ENCODE data around the gene BTBD18. TPM values are rescaled to one million over a fixed set of nuclear protein-coding genes. Genes with fewer than 3 reads are reported as not detected.

The BTBD18 gene, protein sequence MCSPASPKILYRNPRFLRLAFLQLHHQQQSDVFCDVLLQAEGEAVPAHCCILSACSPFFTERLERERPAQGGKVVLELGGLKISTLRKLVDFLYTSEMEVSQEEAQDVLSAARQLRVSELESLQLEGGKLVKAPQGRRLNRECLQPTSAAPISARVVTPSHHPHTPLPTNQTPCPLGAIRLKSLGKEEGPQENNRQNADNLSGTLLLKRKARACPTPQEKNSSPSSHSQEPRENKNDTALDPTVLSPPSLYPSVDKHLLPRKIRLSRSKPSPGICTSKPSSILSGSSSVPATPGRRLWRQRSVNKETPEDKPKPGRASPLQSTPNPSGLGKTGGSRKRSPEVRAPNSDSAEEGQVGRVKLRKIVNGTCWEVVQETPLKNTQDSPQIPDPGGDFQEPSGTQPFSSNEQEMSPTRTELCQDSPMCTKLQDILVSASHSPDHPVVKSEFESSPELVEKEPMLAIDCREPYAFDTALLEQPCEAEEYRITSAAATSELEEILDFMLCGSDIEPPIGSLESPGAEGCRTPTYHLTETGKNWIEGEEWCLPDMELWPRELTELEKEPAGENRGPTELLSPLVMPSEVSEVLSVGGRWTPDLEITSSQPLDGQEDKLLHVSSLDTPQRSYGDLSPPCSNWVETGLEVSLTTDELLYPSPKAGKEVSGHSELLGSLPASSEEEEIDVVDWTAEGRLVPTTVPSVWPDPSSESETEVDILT
- total RNA-seq: not detected in 3 replicates
- long read RNA-seq: 0 reads

DNA sequence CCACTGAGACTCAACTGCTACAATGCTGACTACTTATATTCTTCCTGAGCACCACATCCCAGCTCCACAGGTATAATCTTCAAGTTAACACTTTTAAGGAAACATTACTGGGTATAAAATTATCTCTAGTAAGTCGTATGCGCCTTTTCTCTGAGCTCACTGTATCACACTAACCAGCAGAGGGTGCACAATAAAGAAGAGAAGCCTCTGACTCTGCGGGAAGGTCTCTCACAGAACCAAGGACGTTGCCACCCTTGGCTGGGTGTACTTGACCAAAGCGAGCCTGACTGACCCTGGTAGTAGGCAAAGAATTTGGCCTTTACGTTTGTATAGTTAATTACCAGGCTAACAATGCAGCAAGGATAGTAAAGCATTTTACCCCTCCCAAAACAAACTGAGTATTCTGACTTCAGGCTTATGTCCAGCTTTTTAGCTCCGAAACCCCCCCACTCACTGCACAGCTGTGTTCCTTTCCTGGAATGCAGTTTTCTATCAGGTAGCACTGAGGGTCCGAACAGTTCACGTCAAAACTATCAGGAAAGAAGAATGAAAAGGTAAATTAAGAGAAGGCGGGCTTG lies at the start of gene BTBD18:
TSS of gene BTBD18 (minus strand) at position 144 of the 578 bp plus-strand sequence. CDS start 631 bp downstream, outside the sequence.
- no peak for DNase-seq (ENCODE audit: low spot score)
- Mint-ChIP-seq H3K4me3 (ENCODE audit: unreplicated experiment) (no peak within 1 kb of the TSS), H3K9me3 (ENCODE audit: low read depth) (no peaks in the 10 kb centered on the region), H3K27ac (ENCODE audit: unreplicated experiment) (no peak within 1 kb of the TSS), H3K4me1 (ENCODE audit: low read depth) (peaks cover 5% of the 10 kb centered on the region), H3K27me3 (ENCODE audit: low read depth) (no peaks in the 10 kb centered on the region), H3K36me3 (ENCODE audit: low read depth) (no peaks in the 10 kb centered on the region)
- TF ChIP-seq, protein P1, sequence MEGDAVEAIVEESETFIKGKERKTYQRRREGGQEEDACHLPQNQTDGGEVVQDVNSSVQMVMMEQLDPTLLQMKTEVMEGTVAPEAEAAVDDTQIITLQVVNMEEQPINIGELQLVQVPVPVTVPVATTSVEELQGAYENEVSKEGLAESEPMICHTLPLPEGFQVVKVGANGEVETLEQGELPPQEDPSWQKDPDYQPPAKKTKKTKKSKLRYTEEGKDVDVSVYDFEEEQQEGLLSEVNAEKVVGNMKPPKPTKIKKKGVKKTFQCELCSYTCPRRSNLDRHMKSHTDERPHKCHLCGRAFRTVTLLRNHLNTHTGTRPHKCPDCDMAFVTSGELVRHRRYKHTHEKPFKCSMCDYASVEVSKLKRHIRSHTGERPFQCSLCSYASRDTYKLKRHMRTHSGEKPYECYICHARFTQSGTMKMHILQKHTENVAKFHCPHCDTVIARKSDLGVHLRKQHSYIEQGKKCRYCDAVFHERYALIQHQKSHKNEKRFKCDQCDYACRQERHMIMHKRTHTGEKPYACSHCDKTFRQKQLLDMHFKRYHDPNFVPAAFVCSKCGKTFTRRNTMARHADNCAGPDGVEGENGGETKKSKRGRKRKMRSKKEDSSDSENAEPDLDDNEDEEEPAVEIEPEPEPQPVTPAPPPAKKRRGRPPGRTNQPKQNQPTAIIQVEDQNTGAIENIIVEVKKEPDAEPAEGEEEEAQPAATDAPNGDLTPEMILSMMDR (IDR thresholded peaks at IDR 0.05): peak; percentile 82

DNA sequence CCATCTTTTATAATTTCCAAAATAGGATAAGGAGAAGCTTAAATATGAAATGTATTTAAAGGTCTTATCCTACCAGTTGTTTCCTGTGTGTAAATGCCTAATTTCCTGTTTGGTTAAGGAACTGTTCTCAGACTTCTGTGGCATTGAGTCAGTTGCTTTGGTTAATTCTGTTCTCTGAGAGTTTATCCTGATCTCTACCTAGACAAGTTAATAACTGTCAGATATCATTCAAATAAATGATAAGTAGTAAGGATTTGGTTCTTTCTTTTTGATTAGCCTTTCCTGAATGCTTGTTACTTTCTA lies 49.5 kb upstream of the BTBD18 start:
- no peaks in the 10 kb centered on the region for H3K27me3 Mint-ChIP-seq (ENCODE audit: low read depth)
- TF ChIP-seq, protein P1 (IDR thresholded peaks at IDR 0.05): no peak

GRCh38 chr11:57800444-57801182 lies 49.0 kb upstream of the BTBD18 start:
- Mint-ChIP-seq H3K27ac (ENCODE audit: unreplicated experiment) (peak overlapping the region; percentile 37), H3K9me3 (ENCODE audit: low read depth) (no peaks in the 10 kb centered on the region), H3K4me3 (ENCODE audit: unreplicated experiment) (no peak overlapping the region), H3K4me1 (ENCODE audit: low read depth) (peaks cover 31% of the 10 kb centered on the region), H3K27me3 (ENCODE audit: low read depth) (no peaks in the 10 kb centered on the region), H3K36me3 (ENCODE audit: low read depth) (peaks cover 36% of the 10 kb centered on the region)
- DNase-seq (ENCODE audit: low spot score): no peak
- TF ChIP-seq, protein P1 (IDR thresholded peaks at IDR 0.05): peak; percentile 94

More for the DNA sequence above, 49.5 kb upstream of the BTBD18 start:
- Mint-ChIP-seq H3K4me3 (ENCODE audit: unreplicated experiment) (no peak overlapping the region), H3K36me3 (ENCODE audit: low read depth) (peaks cover 38% of the 10 kb centered on the region), H3K27ac (ENCODE audit: unreplicated experiment) (peak overlapping the region; percentile 17), H3K9me3 (ENCODE audit: low read depth) (no peaks in the 10 kb centered on the region), H3K4me1 (ENCODE audit: low read depth) (peaks cover 29% of the 10 kb centered on the region)
- no peak for DNase-seq (ENCODE audit: low spot score)

DNA sequence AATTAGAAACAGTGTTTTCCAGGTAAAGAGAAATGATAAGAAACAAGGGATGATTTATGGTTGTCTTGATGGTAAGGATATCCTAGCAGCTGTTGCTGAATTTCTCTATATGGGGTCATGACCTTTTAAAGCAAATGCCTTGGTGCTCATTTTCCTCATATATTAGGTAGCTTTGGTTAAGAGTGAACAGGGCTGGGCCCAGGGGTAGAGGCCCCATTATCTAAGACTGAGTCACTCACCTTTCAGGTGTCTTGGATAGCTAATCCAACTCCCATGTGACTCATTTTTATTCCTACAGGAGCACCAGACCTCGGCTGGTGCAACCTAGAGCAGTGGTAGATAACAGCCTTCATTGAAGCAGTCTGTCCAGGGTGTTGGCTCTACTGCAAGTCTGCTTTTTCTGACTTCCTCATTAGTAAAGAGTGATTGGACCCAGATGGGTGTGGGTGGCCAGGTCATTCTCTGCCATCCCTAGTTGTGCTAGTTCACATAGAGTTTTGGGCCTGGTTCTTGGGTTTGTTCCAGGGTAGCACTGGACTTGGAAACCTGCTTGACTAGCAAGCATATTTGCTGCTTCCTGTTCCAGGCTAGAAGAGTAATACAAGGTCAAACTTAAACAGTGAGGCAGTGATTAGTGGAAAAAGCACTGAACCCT lies 47.4 kb upstream of the BTBD18 start:
- Mint-ChIP-seq H3K4me1 (ENCODE audit: low read depth) (peaks cover 45% of the 10 kb centered on the region), H3K36me3 (ENCODE audit: low read depth) (peaks cover 32% of the 10 kb centered on the region), H3K27me3 (ENCODE audit: low read depth) (no peaks in the 10 kb centered on the region), H3K4me3 (ENCODE audit: unreplicated experiment) (no peak overlapping the region), H3K27ac (ENCODE audit: unreplicated experiment) (peak overlapping the region; percentile 85), H3K9me3 (ENCODE audit: low read depth) (no peaks in the 10 kb centered on the region)
- DNase-seq (ENCODE audit: low spot score): no peak
- TF ChIP-seq, protein P1 (IDR thresholded peaks at IDR 0.05): no peak
